ENCODE results near the gene IL31.

Gene IL31

DNA sequence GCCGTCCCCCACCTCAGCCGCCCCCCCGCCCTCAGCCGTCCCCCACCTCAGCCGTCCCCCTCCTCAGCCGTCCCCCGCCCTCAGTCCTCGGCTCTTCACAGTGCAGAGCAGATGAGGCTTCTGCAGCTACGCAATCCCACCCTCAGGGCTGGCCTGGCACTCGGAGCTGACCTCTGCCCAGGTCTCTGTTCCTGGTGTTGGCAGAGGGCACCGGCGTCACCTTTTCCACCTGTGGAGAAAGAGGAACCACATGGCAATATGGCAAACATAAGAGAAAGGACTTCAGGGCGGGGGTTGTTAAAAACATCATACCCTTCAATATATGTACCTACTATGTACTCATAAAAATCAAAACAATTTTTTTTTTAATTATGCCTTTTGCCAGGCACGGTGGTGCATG, 49.7 kb downstream of the IL31 start:
- no peaks in the 10 kb centered on the region for H3K27me3 ChIP-seq (replicated peaks; ENCODE audit: insufficient read depth, low read length)
- H3K79me2 ChIP-seq (ENCODE audit: low read length) = peaks cover 51% of the 10 kb centered on the region
- H3K4me1 ChIP-seq (ENCODE audit: low read length) = no peaks in the 10 kb centered on the region
- H3K36me3 ChIP-seq (replicated peaks; ENCODE audit: insufficient read depth, low read length) = no peaks in the 10 kb centered on the region
- no peaks in the 10 kb centered on the region for H3K9me2 ChIP-seq (replicated peaks; ENCODE audit: insufficient read depth, low read length)
- H3K27ac ChIP-seq (ENCODE audit: low read length) = no peak overlapping the region
- no peak overlapping the region for H2AFZ ChIP-seq (ENCODE audit: low read length)
- H3K9me3 ChIP-seq (replicated peaks; ENCODE audit: insufficient read depth, low read length) = no peaks in the 10 kb centered on the region
- no peak overlapping the region for H3K9ac ChIP-seq (ENCODE audit: low read length)
- no peak overlapping the region for H3K4me3 ChIP-seq (ENCODE audit: low read length)
- no peaks in the 10 kb centered on the region for H4K20me1 ChIP-seq (ENCODE audit: insufficient read depth, low read length)
- no peak overlapping the region for H3K4me2 ChIP-seq (ENCODE audit: low read depth, low read length)
- TF ChIP-seq, protein P1, sequence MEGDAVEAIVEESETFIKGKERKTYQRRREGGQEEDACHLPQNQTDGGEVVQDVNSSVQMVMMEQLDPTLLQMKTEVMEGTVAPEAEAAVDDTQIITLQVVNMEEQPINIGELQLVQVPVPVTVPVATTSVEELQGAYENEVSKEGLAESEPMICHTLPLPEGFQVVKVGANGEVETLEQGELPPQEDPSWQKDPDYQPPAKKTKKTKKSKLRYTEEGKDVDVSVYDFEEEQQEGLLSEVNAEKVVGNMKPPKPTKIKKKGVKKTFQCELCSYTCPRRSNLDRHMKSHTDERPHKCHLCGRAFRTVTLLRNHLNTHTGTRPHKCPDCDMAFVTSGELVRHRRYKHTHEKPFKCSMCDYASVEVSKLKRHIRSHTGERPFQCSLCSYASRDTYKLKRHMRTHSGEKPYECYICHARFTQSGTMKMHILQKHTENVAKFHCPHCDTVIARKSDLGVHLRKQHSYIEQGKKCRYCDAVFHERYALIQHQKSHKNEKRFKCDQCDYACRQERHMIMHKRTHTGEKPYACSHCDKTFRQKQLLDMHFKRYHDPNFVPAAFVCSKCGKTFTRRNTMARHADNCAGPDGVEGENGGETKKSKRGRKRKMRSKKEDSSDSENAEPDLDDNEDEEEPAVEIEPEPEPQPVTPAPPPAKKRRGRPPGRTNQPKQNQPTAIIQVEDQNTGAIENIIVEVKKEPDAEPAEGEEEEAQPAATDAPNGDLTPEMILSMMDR (IDR thresholded peaks at IDR 0.05; ENCODE audit: low read length) = no peak
- no peak for TF ChIP-seq EZH2 (optimal IDR thresholded peaks at IDR 0.05; ENCODE audit: low read depth, low read length)
- no peak for TF ChIP-seq EZH2phosphoT487 (IDR thresholded peaks at IDR 0.05; ENCODE audit: low read length)
- no peak for DNase-seq
- H3F3A ChIP-seq (ENCODE audit: insufficient read depth, low read length) = no peaks in the 10 kb centered on the region

DNA sequence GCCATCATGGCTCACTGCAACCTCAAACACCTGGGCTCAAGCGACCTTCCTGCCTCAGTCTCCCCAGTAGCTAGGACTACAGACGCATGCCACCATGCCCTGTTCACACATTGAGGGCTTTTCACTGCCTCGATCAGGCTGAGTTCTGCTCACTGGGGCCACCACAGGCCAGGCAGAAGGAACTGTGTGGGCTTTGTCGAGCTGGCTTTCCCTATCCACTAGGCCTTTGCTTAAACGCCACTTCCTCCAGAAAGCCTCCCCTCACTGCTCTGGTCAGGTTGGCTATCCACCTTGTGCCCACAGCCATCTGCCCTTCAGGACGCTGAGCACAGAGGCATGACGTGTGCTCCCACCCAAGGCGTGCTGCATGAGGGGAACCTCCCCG, 50.3 kb downstream of the IL31 start:
- TF ChIP-seq EZH2phosphoT487 (IDR thresholded peaks at IDR 0.05; ENCODE audit: low read length) (no peak), EZH2 (optimal IDR thresholded peaks at IDR 0.05; ENCODE audit: low read depth, low read length) (no peak)
- TF ChIP-seq, protein P1 (IDR thresholded peaks at IDR 0.05; ENCODE audit: low read length) = no peak
- H3K36me3 ChIP-seq (replicated peaks; ENCODE audit: insufficient read depth, low read length) = no peaks in the 10 kb centered on the region
- no peak overlapping the region for H3K4me3 ChIP-seq (ENCODE audit: low read length)
- H3K9me3 ChIP-seq (replicated peaks; ENCODE audit: insufficient read depth, low read length) = no peaks in the 10 kb centered on the region
- H3K79me2 ChIP-seq (ENCODE audit: low read length) = peaks cover 51% of the 10 kb centered on the region
- no peaks in the 10 kb centered on the region for H3F3A ChIP-seq (ENCODE audit: insufficient read depth, low read length)
- no peak for DNase-seq
- H4K20me1 ChIP-seq (ENCODE audit: insufficient read depth, low read length) = no peaks in the 10 kb centered on the region
- H3K9me2 ChIP-seq (replicated peaks; ENCODE audit: insufficient read depth, low read length) = no peaks in the 10 kb centered on the region
- H3K4me2 ChIP-seq (ENCODE audit: low read depth, low read length) = no peak overlapping the region
- no peaks in the 10 kb centered on the region for H3K27me3 ChIP-seq (replicated peaks; ENCODE audit: insufficient read depth, low read length)
- no peak overlapping the region for H3K9ac ChIP-seq (ENCODE audit: low read length)
- no peaks in the 10 kb centered on the region for H3K4me1 ChIP-seq (ENCODE audit: low read length)
- H3K27ac ChIP-seq (ENCODE audit: low read length) = no peak overlapping the region
- H2AFZ ChIP-seq (ENCODE audit: low read length) = no peak overlapping the region

DNA sequence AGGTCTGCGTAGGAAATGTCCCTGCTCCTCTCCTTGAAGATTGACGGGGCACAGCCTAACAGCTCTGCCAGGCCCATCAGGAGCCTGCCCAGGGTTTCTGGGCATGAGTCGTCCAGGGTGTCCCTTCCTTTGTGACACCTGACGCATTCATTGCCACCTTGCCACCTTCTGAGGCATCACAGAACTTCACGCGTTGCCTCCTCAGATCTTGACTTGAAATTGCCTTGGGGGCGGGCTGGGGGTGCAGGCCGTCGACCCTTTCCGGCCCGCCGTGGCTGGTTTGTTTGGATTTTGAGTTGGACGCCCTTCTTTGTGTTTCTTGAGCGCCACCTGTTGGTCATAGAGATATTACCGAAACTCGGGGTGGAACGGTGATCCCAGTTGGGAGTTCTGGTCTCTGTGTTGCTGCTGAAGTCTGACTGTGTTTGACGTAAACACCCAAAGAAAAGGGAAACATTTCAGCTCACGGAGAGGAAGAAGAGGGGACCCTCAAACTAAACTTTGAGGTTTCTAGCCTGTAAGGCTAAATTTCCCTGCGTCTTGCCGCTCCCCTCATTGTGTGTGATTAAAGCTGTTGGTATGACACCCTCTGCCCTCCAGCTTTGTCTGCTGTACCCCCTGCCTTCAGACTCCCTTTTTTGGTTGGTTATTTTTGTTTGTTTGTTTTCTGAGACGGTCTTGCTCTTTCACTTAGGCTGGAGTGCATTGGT, 50.8 kb downstream of the IL31 start:
- Histone ChIP-seq H3K27me3 (replicated peaks; ENCODE audit: insufficient read depth, low read length) (no peaks in the 10 kb centered on the region), H3K9ac (ENCODE audit: low read length) (no peak overlapping the region), H3K79me2 (ENCODE audit: low read length) (peaks cover 51% of the 10 kb centered on the region), H3K36me3 (replicated peaks; ENCODE audit: insufficient read depth, low read length) (no peaks in the 10 kb centered on the region), H3K4me1 (ENCODE audit: low read length) (no peaks in the 10 kb centered on the region), H3K9me3 (replicated peaks; ENCODE audit: insufficient read depth, low read length) (no peaks in the 10 kb centered on the region), H3K4me2 (ENCODE audit: low read depth, low read length) (no peak overlapping the region), H3K27ac (ENCODE audit: low read length) (no peak overlapping the region), H3F3A (ENCODE audit: insufficient read depth, low read length) (no peaks in the 10 kb centered on the region), H3K9me2 (replicated peaks; ENCODE audit: insufficient read depth, low read length) (no peaks in the 10 kb centered on the region), H2AFZ (ENCODE audit: low read length) (no peak overlapping the region), H3K4me3 (ENCODE audit: low read length) (no peak overlapping the region), H4K20me1 (ENCODE audit: insufficient read depth, low read length) (no peaks in the 10 kb centered on the region)
- TF ChIP-seq EZH2 (optimal IDR thresholded peaks at IDR 0.05; ENCODE audit: low read depth, low read length) (no peak), EZH2phosphoT487 (IDR thresholded peaks at IDR 0.05; ENCODE audit: low read length) (no peak)
- TF ChIP-seq, protein P1 (IDR thresholded peaks at IDR 0.05; ENCODE audit: low read length) = peak; percentile 52
- DNase-seq = peak; percentile 26
